GM19239 (cell line): Measurements from ENCODE around the gene NRXN3.

ENCODE experiments used
- DNase-seq: peaks from one replicate; pipeline ENCODE4 v3.0.0; 2011; ENCODE audit warnings: low spot score; ENCODE audit not compliant: insufficient read length
- FAIRE-seq: peaks from 2 replicates; lab custom pipeline; 2011; peaks lifted over from hg19 to GRCh38; lab: Jason Lieb, UNC

The NRXN3 gene

GRCh38 chr14:79822034-79822433 is 1651.9 kb downstream of the NRXN3 start:
- DNase-seq (no peak), FAIRE-seq (no peak)

- DNase-seq (no peak), FAIRE-seq (no peak)
These were observed 1654.9 kb downstream of the NRXN3 start for GRCh38 chr14:79825046-79825521.

GRCh38 chr14:79826362-79826761 is 1656.2 kb downstream of the NRXN3 start:
- no peak for FAIRE-seq
- no peak for DNase-seq

- DNase-seq (no peak), FAIRE-seq (no peak)
These were observed 1659.4 kb downstream of the NRXN3 start for GRCh38 chr14:79829405-79830166.

- DNase-seq = no peak
- no peak for FAIRE-seq
These were observed 1661.2 kb downstream of the NRXN3 start for GRCh38 chr14:79831195-79831892.

- no peak for FAIRE-seq
- DNase-seq = no peak
These were observed 1663.6 kb downstream of the NRXN3 start for GRCh38 chr14:79833781-79834180.

- no peak for FAIRE-seq
- no peak for DNase-seq
These were observed 1664.7 kb downstream of the NRXN3 start for GRCh38 chr14:79834868-79835267.

- DNase-seq (no peak), FAIRE-seq (no peak)
These were observed 1666.4 kb downstream of the NRXN3 start for GRCh38 chr14:79836577-79836976.

- no peak for FAIRE-seq
- DNase-seq = no peak
These were observed 1667.5 kb downstream of the NRXN3 start for GRCh38 chr14:79837699-79838098.

GRCh38 chr14:79840103-79840502 is 1669.9 kb downstream of the NRXN3 start:
- FAIRE-seq (no peak), DNase-seq (no peak)

GRCh38 chr14:79840831-79841230 is 1670.7 kb downstream of the NRXN3 start:
- DNase-seq (no peak), FAIRE-seq (no peak)

GRCh38 chr14:79841433-79841832 is 1671.3 kb downstream of the NRXN3 start:
- DNase-seq = no peak
- FAIRE-seq = no peak

GRCh38 chr14:79842270-79842669 is 1672.1 kb downstream of the NRXN3 start:
- DNase-seq = no peak
- FAIRE-seq = no peak

GRCh38 chr14:79852950-79853744 is 1683.0 kb downstream of the NRXN3 start:
- no peak for FAIRE-seq
- no peak for DNase-seq

- FAIRE-seq (no peak), DNase-seq (no peak)
These were observed 1685.6 kb downstream of the NRXN3 start for GRCh38 chr14:79855789-79856188.

GRCh38 chr14:79856381-79856780 is 1686.2 kb downstream of the NRXN3 start:
- FAIRE-seq = no peak
- no peak for DNase-seq

GRCh38 chr14:79861111-79861510 is 1690.9 kb downstream of the NRXN3 start:
- DNase-seq (no peak), FAIRE-seq (no peak)

- FAIRE-seq (no peak), DNase-seq (no peak)
These were observed 1691.9 kb downstream of the NRXN3 start for GRCh38 chr14:79862045-79862444.

GRCh38 chr14:79871136-79871535 is 1701.0 kb downstream of the NRXN3 start:
- FAIRE-seq (no peak), DNase-seq (no peak)

GRCh38 chr14:79878229-79878628 is 1708.1 kb downstream of the NRXN3 start:
- FAIRE-seq = no peak
- DNase-seq = no peak

- no peak for DNase-seq
- FAIRE-seq = no peak
These were observed 1708.6 kb downstream of the NRXN3 start for GRCh38 chr14:79878785-79879184.
